HUES64 (cell line): ENCODE data around the gene CSRP3.

Source experiments
- H3K27ac ChIP-seq: 2 replicates; pipeline ENCODE4 v1.7.0; 2013; ENCODE audit warnings: low read depth, low read length, inconsistent platforms
- H3K27me3 ChIP-seq: 2 replicates; pipeline ENCODE4 v1.6.1; 2013; ENCODE audit warnings: mild to moderate bottlenecking, low read length; ENCODE audit not compliant: insufficient read depth
- H3K36me3 ChIP-seq: 2 replicates; pipeline ENCODE4 v1.6.1; 2013; ENCODE audit warnings: mild to moderate bottlenecking, low read length; ENCODE audit not compliant: insufficient read depth
- H3K4me1 ChIP-seq: 2 replicates; pipeline ENCODE4 v1.6.1; 2013; ENCODE audit warnings: mild to moderate bottlenecking, low read length, moderate library complexity; ENCODE audit not compliant: insufficient read depth
- H3K4me3 ChIP-seq: 2 replicates; pipeline ENCODE4 v1.5.1; 2013; ENCODE audit warnings: mild to moderate bottlenecking, low read length, moderate library complexity
- H3K9ac ChIP-seq: 2 replicates; pipeline ENCODE4 v1.6.1; 2013; ENCODE audit warnings: mild to moderate bottlenecking, low read depth, low read length
- H3K9me3 ChIP-seq: 2 replicates; pipeline ENCODE4 v1.6.1; 2013; ENCODE audit warnings: low read depth, low read length; ENCODE audit not compliant: insufficient read depth
- WGBS: fragments of 150-250, 120-280 bp; methylation state at CpG from one replicate; pipeline ENCODE4 v1.1.7; 2013; ENCODE audit warnings: missing lambda C conversion rate; 5-methylcytosine and 5-hydroxymethylcytosine counted together

CSRP3 gene

GRCh38 chr11:19185036-19185435 is 16.7 kb downstream of the CSRP3 start:
- H3K4me1 ChIP-seq, result no peaks in the 10 kb centered on the region
- H3K27me3 ChIP-seq, result no peaks in the 10 kb centered on the region

GRCh38 chr11:19183646-19184045 is 18.1 kb downstream of the CSRP3 start:
- H3K27ac ChIP-seq, result no peak overlapping the region
- WGBS, result 98% methylated on average over 7 of the region's 7 CpGs
- no peaks in the 10 kb centered on the region for H3K27me3 ChIP-seq

More at GRCh38 chr11:19185036-19185435, 16.7 kb downstream of the CSRP3 start:
- Histone ChIP-seq H3K36me3 (no peaks in the 10 kb centered on the region), H3K9me3 (no peaks in the 10 kb centered on the region), H3K27ac (no peak overlapping the region), H3K4me3 (no peak overlapping the region), H3K9ac (no peak overlapping the region)
- 82% methylated on average over 2 of the region's 2 CpGs for WGBS

GRCh38 chr11:19181531-19182261 is 20.1 kb downstream of the CSRP3 start:
- WGBS, result 97% methylated on average over 5 of the region's 5 CpGs
- no peak overlapping the region for H3K9ac ChIP-seq
- no peak overlapping the region for H3K27ac ChIP-seq
- H3K4me1 ChIP-seq, result no peaks in the 10 kb centered on the region
- no peaks in the 10 kb centered on the region for H3K9me3 ChIP-seq
- H3K27me3 ChIP-seq, result no peaks in the 10 kb centered on the region
- no peak overlapping the region for H3K4me3 ChIP-seq
- peaks cover 7% of the 10 kb centered on the region for H3K36me3 ChIP-seq

More at GRCh38 chr11:19183646-19184045, 18.1 kb downstream of the CSRP3 start:
- no peak overlapping the region for H3K9ac ChIP-seq
- H3K36me3 ChIP-seq, result no peaks in the 10 kb centered on the region
- no peaks in the 10 kb centered on the region for H3K9me3 ChIP-seq
- H3K4me3 ChIP-seq, result no peak overlapping the region
- H3K4me1 ChIP-seq, result no peaks in the 10 kb centered on the region

- Histone ChIP-seq H3K36me3 (peaks cover 46% of the 10 kb centered on the region), H3K4me1 (no peaks in the 10 kb centered on the region), H3K27me3 (no peaks in the 10 kb centered on the region), H3K4me3 (no peak overlapping the region), H3K9me3 (no peaks in the 10 kb centered on the region), H3K27ac (no peak overlapping the region), H3K9ac (no peak overlapping the region)
- 100% methylated on average over 2 of the region's 2 CpGs for WGBS
Observed at GRCh38 chr11:19176629-19177186, 25.1 kb downstream of the CSRP3 start.

GRCh38 chr11:19173964-19174638 is 27.7 kb downstream of the CSRP3 start:
- H3K9ac ChIP-seq, result no peak overlapping the region
- H3K27me3 ChIP-seq, result no peaks in the 10 kb centered on the region
- no peak overlapping the region for H3K4me3 ChIP-seq
- H3K9me3 ChIP-seq, result no peaks in the 10 kb centered on the region
- peaks cover 67% of the 10 kb centered on the region for H3K36me3 ChIP-seq
- H3K27ac ChIP-seq, result no peak overlapping the region
- no peaks in the 10 kb centered on the region for H3K4me1 ChIP-seq
- 94% methylated on average over 7 of the region's 7 CpGs for WGBS

GRCh38 chr11:19173004-19173689 is 28.6 kb downstream of the CSRP3 start:
- no peak overlapping the region for H3K27ac ChIP-seq
- H3K4me3 ChIP-seq, result no peak overlapping the region
- no peaks in the 10 kb centered on the region for H3K9me3 ChIP-seq
- H3K9ac ChIP-seq, result no peak overlapping the region
- H3K36me3 ChIP-seq, result peaks cover 76% of the 10 kb centered on the region
- H3K27me3 ChIP-seq, result no peaks in the 10 kb centered on the region
- H3K4me1 ChIP-seq, result no peaks in the 10 kb centered on the region
- 97% methylated on average over 9 of the region's 9 CpGs for WGBS

GRCh38 chr11:19168090-19168489 is 33.7 kb downstream of the CSRP3 start:
- WGBS, result 97% methylated on average over 2 of the region's 2 CpGs
- H3K36me3 ChIP-seq, result peaks cover 84% of the 10 kb centered on the region
- no peaks in the 10 kb centered on the region for H3K4me1 ChIP-seq
- H3K9ac ChIP-seq, result no peak overlapping the region
- H3K9me3 ChIP-seq, result no peaks in the 10 kb centered on the region
- H3K4me3 ChIP-seq, result no peak overlapping the region
- no peak overlapping the region for H3K27ac ChIP-seq
- no peaks in the 10 kb centered on the region for H3K27me3 ChIP-seq

- H3K4me1 ChIP-seq, result no peaks in the 10 kb centered on the region
- H3K27ac ChIP-seq, result no peak overlapping the region
- H3K36me3 ChIP-seq, result peaks cover 68% of the 10 kb centered on the region
- 100% methylated on average over 2 of the region's 2 CpGs for WGBS
- H3K9ac ChIP-seq, result no peak overlapping the region
- no peaks in the 10 kb centered on the region for H3K27me3 ChIP-seq
- H3K9me3 ChIP-seq, result no peaks in the 10 kb centered on the region
- no peak overlapping the region for H3K4me3 ChIP-seq
Observed at GRCh38 chr11:19164881-19165280, 36.9 kb downstream of the CSRP3 start.

- Histone ChIP-seq H3K27me3 (no peaks in the 10 kb centered on the region), H3K9ac (no peak overlapping the region), H3K4me3 (no peak overlapping the region), H3K36me3 (peaks cover 68% of the 10 kb centered on the region), H3K4me1 (no peaks in the 10 kb centered on the region), H3K27ac (no peak overlapping the region), H3K9me3 (no peaks in the 10 kb centered on the region)
- 96% methylated on average over 4 of the region's 4 CpGs for WGBS
Observed at GRCh38 chr11:19164230-19164855, 37.4 kb downstream of the CSRP3 start.

GRCh38 chr11:19163617-19164016 is 38.2 kb downstream of the CSRP3 start:
- Histone ChIP-seq H3K4me1 (no peaks in the 10 kb centered on the region), H3K4me3 (no peak overlapping the region), H3K9me3 (no peaks in the 10 kb centered on the region), H3K9ac (no peak overlapping the region), H3K27ac (no peak overlapping the region), H3K36me3 (peaks cover 71% of the 10 kb centered on the region), H3K27me3 (no peaks in the 10 kb centered on the region)
- WGBS, result 91% methylated on average over 1 of the region's 1 CpG
